NCI-H187 (cell line): ENCODE measurements around the gene FAM111B.
A peak's percentile ranks its signal among the peaks of the same experiment; 100 is the strongest.

Source experiments
- DNase-seq, 2 experiments: peaks; one replicate each; lab custom pipeline; 2025; lab: John Stamatoyannopoulos, UW

The FAM111B gene

DNA sequence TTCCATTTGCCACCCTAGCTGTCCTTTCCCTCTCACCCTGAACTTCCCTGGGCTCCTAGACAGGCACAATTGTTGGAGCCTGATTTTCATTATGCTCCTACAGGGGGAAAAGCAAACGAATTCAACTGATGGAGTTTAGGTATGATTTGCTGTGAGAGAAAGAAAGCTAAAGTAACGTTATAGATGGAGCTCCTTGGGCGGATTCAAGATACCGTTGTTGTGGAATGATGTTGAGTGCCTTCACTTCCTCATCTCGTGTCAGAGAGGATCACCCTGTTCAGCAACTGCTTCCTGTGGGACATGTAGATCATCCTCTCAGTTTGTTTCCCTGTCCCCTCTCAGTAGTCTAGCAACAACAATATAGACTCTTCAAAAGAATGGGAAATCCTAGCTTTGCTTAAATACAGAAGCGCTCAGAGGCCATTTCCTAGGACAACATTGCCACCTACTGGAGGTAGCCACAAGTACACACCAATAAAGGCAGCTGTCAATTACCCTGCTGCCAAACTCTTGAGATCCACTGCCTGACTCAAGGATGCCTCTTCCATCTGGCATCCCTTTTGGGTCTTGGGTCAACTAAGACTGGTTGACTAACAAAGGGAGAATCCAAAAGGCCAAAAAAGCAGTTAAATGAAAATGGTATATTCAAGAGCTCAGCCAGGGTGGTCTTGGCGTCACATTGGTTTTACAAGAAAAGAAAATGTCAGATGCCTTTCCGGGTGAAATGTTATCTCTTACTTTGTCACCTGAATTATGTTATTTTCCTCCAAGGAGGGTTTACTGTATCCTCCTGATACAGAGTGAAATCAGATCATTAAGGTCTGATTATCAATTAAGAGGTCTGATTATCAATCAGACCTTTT lies 51.4 kb downstream of the FAM111B start:
- DNase-seq = peak; percentile 16 to 49

DNA sequence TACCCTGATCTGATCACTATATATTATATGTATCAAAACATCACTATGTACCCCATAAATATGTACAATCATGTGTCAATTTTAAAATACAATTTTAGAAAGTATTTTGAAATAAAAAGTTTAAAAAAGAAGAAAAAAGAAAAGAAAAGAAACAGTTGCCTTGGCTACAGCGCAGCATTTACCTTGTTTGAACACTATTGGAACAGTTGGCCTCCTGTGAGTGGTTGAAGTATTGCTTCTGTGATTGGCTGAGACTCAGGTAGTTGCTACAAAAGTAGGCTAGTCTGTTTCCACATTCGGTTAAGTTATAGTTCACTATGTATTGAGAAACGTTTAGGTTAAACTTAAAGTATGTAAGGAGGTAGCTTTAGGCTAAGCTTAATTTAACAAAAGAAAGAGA lies 57.0 kb downstream of the FAM111B start:
- no peak for DNase-seq

DNA sequence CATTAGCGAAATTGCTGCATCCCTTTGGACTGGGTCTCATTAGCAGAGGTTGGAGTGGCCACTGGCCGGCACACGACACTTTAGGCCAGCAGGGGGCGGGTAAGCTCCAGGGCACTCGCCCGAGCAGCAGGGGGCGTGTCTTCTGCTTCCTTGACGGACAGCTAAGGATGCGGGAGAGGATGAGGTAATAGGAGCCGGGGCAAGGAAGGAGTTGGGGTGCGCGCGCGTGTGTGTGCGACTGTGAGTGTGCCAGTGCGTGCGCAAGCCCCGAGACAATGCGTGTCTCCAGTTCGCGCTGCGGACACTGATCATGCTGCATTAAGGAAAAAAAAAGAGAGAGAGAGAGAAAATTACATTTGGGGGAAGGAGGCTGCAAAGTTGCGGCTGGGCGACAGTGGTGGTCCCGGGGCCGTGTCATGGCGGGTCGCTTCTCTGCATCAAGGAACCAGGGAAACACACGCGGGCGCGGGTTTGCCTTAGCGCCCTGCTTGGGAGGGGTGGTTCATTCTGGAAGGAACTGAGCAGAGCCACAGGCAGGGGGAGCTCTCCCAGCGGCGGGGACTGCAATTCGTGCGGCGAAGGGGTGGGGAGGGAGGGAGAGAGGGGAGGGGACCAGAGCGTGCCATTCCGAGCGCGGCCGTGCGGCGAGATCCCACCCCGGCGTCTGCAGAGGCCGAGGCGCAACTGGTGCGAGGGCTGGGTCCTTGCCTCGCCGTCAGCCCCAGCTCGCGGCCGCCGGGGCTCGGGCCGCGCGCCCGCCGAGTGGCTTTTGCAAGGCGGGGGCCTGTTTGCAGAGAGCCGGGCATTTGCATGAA lies 64.7 kb downstream of the FAM111B start, which contains the start of gene DTX4:
Gene DTX4 (plus strand): TSS at position 625 of the 815 bp plus-strand sequence. CDS start 464 bp downstream, outside the sequence.
- peak; percentile 57 to 69 for DNase-seq

DNA sequence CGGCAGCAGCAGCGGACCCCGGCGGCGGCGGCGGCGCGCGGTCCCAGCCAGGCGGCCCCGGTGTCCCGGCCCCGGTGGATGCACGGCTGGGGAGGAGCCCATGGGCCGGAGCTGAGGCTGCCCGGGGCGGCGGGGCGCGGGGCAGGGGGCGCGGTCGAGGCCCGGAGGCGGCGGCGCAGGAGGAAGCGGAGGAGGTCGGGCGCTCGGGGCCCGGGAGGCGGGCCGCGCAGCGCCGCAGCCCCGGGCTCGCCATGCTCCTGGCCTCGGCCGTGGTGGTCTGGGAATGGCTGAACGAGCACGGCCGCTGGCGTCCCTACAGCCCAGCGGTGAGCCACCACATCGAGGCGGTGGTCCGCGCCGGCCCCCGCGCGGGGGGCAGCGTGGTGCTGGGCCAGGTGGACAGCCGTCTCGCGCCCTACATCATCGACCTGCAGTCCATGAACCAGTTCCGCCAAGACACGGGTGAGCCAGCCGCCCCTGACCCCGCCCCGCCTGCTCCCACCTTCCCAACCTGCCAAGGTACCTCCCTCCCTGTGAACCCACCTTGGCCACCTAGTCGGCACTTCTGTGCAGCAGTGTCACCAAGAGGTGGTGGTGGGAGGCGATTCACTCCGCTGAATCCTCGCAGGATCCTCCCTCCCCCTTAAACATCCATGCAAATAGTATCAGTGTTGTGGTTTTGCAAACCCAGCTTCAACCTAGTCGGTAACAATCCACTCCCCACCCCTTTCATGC lies 65.5 kb downstream of the FAM111B start:
- no peak for DNase-seq

DNA sequence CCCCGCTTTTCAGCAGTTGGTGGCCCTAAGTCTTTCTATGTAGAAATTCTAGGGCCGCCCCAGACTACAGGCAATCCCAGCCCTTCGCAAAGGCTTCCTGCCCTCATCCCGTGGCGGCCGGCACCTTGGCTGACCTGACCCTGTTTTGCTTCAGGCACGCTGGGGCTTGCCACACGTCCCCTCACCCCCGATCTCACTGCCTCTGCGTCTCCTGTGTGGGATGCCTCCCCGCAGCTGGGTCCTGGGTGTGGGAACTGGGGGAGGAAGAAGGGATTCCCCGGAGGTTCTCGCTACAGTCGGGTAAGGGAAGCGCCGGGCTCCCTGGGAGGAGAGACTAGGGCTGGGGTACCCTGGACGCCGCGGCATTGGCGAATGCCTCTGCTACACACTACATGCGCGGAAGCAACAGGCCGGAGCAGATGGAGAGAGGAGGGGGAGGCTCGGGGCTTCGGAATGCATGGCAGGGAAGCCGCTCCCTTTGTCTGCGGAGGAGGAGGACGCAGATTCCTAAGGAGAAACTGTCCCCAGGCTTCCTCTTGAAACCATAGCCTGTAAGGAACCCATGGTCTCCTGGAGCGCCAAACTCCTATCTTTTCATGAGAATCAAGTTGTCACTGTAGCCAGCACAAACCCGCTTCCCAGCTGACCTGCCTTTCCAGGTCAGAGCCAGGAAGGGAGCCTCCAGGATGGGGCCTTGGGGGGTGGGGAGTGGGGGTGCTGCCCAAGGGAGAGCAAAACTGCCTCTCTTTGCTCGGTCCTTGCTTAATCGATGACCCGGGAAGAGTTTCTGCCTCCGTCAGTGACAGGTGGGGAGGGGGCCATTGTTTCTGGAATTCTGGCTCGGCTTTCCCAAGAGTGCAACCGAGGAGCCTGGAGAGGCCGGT lies 66.3 kb downstream of the FAM111B start:
- DNase-seq = no peak

DNA sequence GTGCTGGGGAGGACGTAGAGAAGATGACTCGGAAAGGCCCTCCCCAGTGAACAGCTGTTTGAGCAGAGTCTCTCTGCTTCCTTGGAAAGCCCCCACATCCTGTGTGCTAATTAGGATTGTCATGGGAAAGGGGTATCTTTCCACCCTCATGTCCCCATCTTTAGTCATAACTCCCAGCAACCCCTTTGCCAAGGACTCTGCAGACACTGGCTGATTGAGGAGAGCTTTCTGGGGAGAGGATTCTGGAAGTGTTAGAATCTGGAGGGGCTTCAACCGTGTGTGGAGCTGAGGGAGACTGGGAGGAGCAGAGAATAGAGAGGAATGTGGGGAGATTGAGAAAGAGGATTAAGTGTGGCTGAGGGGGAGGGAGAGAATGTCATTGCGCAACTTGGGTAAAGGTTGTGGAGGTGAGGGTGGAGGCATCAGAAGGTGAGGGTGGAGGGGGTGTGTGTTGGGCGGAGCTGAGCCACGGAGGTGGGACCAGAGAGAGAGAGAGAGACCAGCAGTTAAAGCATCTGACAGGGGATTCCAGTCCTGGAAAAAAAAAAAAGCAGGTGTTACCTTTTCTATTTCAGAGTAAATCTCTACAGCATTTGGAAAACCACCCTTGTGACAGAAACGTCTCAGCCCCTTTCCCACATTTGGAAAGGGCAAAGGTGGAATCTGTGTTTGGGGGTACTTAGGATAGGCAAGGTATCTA lies 67.1 kb downstream of the FAM111B start:
- DNase-seq = no peak

DNA sequence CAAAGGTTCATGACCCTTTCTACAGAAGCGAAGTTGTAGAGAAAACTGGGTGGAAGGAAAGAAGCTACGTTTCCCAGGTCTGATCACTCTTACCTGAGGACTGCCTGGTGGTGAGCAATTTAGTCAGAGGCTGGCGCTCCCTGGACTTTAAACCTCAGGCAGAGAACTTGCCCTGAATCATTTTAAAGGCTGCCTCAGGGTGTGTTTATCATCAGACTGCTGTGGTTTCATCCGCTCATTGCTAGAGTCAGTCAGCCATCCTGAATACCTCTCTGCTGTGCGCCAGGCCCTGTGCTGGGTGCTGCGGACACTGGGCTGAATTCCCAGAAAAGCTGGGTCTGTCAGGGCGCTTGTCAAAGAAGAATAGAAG lies 67.6 kb downstream of the FAM111B start:
- DNase-seq = no peak

DNA sequence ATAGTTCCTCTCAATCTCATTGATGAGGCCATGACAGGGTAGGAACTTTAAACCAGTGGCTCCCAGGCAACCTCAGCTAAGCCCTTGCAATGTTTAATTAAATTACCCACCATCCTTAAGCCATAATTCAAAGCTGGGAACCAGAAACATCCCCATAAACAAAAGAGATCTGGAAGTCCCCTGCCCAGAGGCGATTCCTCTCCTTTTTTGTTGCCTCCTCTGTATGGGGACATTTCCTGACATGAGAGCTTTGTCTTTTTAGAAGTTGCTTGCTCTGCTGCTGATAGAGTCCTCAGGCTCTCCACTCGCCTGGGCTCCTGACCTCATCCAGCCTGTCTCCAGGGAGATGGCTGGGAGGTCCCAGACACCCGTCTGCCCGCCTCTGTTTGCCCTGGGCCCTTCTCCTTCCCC lies 68.1 kb downstream of the FAM111B start:
- DNase-seq = no peak

DNA sequence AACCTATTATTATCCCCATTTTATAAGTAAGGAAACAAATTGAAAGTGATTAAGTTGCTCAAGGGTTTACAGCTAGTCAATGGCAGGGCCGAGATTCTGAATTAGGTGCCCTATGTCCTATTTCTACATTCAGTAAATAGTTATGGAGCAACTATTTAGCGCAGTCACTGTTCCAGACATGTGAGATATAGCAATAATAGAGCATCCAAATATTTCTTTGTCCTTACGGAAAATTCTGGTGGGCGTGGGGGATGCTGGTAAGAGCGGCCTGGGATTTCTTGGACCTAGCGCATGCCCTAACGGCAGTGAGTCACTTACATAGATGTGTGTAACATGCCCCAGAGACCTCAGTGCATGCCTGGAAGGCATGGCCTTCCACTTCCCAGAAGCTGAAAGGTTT lies 69.3 kb downstream of the FAM111B start:
- DNase-seq = no peak
